Astrocyte of the spinal cord (primary cell): Measurements from ENCODE around the gene RELB.

Experiments
- DNase-seq: peaks from one replicate; pipeline ENCODE4 v3.0.0; 2011; ENCODE audit warnings: low read depth, low spot score
- H3K4me3 ChIP-seq: 2 replicates; pipeline ENCODE4 v1.5.1; 2011; ENCODE audit warnings: low read depth, mild to moderate bottlenecking, low read length, moderate library complexity
- in situ Hi-C: cut with HindIII; loops from 2 replicates; pipeline ENCODE4 v1.10.0; 2017; ENCODE audit warnings: low sequenced_read_pairs
- TF ChIP-seq, protein P1 (sequence below): IDR thresholded peaks from 2 replicates; pipeline ENCODE4 v1.5.1; 2012; ENCODE audit warnings: low read depth, mild to moderate bottlenecking, low read length, inconsistent platforms

The RELB gene

DNA sequence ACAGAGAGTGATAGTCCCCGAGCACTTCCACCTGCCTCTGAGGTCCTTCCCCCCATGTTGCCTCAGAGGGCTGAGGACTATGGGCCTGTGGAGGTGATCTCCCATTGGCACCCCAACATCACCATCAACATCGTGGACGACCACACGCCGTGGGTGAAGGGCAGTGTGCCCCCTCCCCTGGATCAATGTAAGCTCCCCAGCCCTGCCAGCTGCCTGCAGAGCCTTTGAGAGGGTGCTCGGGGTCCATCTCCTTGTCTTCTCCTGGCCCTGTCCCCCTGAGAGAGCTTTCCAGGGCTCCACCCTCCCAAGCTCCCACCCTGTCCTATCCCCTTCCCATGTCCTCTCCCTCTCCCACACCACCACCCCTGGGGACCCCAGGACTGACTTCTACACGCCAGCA, 14.9 kb upstream of the RELB start:
- TF ChIP-seq, protein P1, sequence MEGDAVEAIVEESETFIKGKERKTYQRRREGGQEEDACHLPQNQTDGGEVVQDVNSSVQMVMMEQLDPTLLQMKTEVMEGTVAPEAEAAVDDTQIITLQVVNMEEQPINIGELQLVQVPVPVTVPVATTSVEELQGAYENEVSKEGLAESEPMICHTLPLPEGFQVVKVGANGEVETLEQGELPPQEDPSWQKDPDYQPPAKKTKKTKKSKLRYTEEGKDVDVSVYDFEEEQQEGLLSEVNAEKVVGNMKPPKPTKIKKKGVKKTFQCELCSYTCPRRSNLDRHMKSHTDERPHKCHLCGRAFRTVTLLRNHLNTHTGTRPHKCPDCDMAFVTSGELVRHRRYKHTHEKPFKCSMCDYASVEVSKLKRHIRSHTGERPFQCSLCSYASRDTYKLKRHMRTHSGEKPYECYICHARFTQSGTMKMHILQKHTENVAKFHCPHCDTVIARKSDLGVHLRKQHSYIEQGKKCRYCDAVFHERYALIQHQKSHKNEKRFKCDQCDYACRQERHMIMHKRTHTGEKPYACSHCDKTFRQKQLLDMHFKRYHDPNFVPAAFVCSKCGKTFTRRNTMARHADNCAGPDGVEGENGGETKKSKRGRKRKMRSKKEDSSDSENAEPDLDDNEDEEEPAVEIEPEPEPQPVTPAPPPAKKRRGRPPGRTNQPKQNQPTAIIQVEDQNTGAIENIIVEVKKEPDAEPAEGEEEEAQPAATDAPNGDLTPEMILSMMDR: no peak
- no peak overlapping the region for H3K4me3 ChIP-seq
- no peak for DNase-seq
- in situ Hi-C loops: no loop called here

DNA sequence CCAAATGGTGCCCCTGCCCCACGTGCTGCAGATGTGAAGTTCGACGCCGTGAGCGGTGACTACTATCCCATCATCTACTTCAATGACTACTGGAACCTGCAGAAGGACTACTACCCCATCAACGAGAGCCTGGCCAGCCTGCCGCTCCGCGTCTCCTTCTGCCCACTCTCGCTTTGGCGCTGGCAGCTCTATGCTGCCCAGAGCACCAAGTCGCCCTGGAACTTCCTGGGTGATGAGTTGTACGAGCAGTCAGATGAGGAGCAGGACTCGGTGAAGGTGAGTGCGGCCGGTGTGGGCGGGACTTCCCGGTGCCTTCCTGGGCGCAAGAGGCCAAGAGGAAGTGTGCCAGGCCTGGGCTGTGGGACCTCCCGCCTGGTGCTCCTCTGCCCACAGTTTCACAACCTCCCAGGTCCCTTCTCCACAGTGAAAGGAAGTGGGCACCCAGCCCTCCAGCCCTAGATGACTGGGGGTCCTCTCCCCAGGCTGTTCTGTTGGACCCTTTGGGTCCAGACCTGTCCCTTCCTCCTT, 14.1 kb upstream of the RELB start:
- DNase-seq: no peak
- TF ChIP-seq, protein P1: no peak
- in situ Hi-C loops: no loop called here
- H3K4me3 ChIP-seq: no peak overlapping the region

- TF ChIP-seq, protein P1: no peak
- in situ Hi-C loops: no loop called here
- DNase-seq: no peak
- H3K4me3 ChIP-seq: no peak overlapping the region
Measured at GRCh38 chr19:44988273-44988672, 13.0 kb upstream of the RELB start.

DNA sequence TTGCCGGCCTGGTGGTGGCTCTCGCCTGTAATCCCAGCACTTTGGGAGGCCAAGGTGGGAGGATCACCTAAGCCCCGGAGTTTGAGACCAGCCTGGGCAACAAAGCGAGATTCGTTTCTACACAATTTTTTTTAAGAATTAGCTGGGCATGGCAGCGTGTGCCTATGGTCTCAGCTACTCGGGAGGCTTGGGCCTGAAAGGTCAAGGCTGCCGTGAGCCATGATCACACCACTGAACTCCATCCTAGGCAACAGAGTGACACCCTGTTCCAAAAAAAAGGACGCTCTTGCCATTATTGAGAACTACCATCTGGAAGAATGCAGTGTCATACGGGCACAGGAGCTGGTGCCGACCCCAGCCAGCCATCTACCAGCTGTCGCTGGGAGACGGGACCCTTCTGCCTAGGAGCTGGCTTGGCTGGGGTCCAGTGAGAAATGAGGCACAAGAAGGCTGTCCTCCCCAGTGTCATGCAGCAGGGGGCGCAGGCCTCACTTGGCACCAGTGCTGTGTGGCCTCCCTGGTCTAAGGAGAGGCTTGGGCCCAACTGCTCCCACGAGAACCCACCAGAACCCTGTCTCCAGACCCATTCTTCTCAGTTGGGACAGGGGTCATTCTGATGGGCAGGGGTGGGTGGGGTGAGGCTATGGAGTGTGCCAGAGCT, 12.2 kb upstream of the RELB start:
- TF ChIP-seq, protein P1: peak; percentile 77
- in situ Hi-C loops: no loop called here
- no peak overlapping the region for H3K4me3 ChIP-seq
- peak; percentile 48 for DNase-seq

GRCh38 chr19:44990459-44990858, 10.8 kb upstream of the RELB start:
- in situ Hi-C loops: no loop called here
- no peak overlapping the region for H3K4me3 ChIP-seq
- DNase-seq: no peak
- TF ChIP-seq, protein P1: no peak

DNA sequence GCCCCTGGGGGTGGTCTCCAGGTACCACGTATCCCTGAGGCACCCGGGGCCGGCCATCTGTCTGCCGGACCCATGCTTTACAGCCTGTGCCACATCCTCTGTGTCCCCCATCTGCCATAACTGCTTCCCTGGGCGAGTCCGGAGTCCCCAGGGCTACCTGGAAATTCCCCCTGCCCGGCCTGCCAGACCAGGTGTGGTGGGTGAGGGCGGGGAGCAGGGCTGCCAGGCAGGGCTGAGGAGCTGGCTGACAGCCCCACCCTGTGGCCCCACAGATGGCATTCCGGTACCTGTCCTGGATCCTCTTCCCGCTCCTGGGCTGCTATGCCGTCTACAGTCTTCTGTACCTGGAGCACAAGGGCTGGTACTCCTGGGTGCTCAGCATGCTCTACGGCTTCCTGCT, 10.3 kb upstream of the RELB start:
- no peak overlapping the region for H3K4me3 ChIP-seq
- no peak for DNase-seq
- in situ Hi-C loops: no loop called here
- TF ChIP-seq, protein P1: no peak
